ENCODE data around the gene STAC3. TPM values are rescaled to one million over a fixed set of nuclear protein-coding genes. Genes with fewer than 3 reads are reported as not detected.

STAC3 gene
- total and polyA plus RNA-seq, 10 of the 15 experiments (the other 5 are each of a cell fraction or from before 2014, with no cell fraction given): 0.49 to 9.9 (median 3.8) TPM

DNA sequence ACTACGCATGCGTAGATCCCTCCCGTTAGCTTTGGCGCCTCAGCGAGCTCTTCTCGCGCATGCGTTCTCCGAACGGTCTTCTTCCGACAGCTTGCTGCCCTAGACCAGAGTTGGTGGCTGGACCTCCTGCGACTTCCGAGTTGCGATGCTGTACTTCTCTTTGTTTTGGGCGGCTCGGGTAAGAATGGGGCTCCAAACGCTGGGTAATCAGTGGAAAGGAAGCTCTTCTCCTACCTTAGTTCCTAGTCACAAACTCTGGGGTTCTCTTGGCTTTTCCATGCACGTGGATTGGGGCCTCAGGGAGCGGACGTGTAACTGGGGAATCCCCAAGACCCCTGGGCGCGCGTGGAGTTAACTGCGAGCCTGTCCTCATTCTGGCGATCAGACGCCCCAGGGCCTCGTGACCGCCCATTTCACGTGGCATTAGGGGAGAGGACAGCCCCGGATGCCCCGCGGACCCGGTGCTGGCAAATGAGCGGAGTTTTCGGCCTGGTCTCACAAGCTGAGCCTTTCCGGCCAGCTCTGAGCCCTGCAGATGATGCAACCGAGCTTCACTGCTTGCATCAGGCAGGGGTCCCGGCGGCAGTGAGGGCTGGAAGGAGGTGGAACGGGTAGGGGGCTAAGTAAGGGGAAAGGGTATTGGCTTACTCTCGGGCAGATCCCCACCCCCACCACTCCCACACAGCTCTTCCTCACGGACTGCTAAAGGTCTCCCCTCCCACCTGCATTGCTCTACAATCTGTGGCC is 21.2 kb downstream of the STAC3 start, which contains the start of gene SHMT2 (continued):
- TF ChIP-seq EED (IDR thresholded peaks at IDR 0.05; ENCODE audit: low read depth): 0 out of 2 replicates have a peak, but pooled peaks have one; percentile 29
- peak; percentile 86 for TF ChIP-seq IKZF1 (conservative IDR thresholded peaks at IDR 0.05)
- peak in 1 of 2 experiments; percentile 47; a peak in 1 of 3 replicates for TF ChIP-seq EGR1 (IDR thresholded peaks at IDR 0.05; ENCODE audit: borderline replicate concordance in 1 of 2, low read depth in 2 of 2, low read length in 2 of 2)
- TF ChIP-seq MEF2A (IDR thresholded peaks at IDR 0.05; ENCODE audit: insufficient read depth, low read depth, low read length): no peak
- TF ChIP-seq NRF1 (conservative IDR thresholded peaks at IDR 0.05; ENCODE audit: low read depth, low read length): peak; percentile 95
- TF ChIP-seq HDGF (IDR thresholded peaks at IDR 0.05): peak; percentile 53; the same call in 1 of the 2 replicates
- TF ChIP-seq HCFC1 (IDR thresholded peaks at IDR 0.05; ENCODE audit: low read length): peak; percentile 88
- TF ChIP-seq YBX1 (IDR thresholded peaks at IDR 0.05): no peak
- TF ChIP-seq NFXL1 (IDR thresholded peaks at IDR 0.05; ENCODE audit: borderline replicate concordance): no peak
- peak; percentile 19; the same call in 1 of the 2 replicates for TF ChIP-seq NFYB (IDR thresholded peaks at IDR 0.05; ENCODE audit: insufficient read depth, low read depth, low read length)
- TF ChIP-seq CHD2 (IDR thresholded peaks at IDR 0.05; ENCODE audit: borderline replicate concordance, low read depth, low read length): peak; percentile 21; the same call in 1 of the 2 replicates
- TF ChIP-seq IKZF2 (IDR thresholded peaks at IDR 0.05): no peak
- TF ChIP-seq ESRRA (IDR thresholded peaks at IDR 0.05; ENCODE audit: low read length): no peak
- 0 out of 2 replicates have a peak, but pooled peaks have one; percentile 72 for TF ChIP-seq CHD1 (IDR thresholded peaks at IDR 0.05; ENCODE audit: low read depth, low read length)
- TF ChIP-seq, protein P1, sequence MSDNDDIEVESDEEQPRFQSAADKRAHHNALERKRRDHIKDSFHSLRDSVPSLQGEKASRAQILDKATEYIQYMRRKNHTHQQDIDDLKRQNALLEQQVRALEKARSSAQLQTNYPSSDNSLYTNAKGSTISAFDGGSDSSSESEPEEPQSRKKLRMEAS (IDR thresholded peaks at IDR 0.05; ENCODE audit: low read depth, low read length): no peak; the same call in 1 of the 2 replicates
- TF ChIP-seq RAD51 (IDR thresholded peaks at IDR 0.05): peak; percentile 87
- TF ChIP-seq, protein P2, sequence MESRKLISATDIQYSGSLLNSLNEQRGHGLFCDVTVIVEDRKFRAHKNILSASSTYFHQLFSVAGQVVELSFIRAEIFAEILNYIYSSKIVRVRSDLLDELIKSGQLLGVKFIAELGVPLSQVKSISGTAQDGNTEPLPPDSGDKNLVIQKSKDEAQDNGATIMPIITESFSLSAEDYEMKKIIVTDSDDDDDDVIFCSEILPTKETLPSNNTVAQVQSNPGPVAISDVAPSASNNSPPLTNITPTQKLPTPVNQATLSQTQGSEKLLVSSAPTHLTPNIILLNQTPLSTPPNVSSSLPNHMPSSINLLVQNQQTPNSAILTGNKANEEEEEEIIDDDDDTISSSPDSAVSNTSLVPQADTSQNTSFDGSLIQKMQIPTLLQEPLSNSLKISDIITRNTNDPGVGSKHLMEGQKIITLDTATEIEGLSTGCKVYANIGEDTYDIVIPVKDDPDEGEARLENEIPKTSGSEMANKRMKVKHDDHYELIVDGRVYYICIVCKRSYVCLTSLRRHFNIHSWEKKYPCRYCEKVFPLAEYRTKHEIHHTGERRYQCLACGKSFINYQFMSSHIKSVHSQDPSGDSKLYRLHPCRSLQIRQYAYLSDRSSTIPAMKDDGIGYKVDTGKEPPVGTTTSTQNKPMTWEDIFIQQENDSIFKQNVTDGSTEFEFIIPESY (IDR thresholded peaks at IDR 0.05): no peak
- TF ChIP-seq, protein P3, sequence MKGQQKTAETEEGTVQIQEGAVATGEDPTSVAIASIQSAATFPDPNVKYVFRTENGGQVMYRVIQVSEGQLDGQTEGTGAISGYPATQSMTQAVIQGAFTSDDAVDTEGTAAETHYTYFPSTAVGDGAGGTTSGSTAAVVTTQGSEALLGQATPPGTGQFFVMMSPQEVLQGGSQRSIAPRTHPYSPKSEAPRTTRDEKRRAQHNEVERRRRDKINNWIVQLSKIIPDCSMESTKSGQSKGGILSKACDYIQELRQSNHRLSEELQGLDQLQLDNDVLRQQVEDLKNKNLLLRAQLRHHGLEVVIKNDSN (IDR thresholded peaks at IDR 0.05; ENCODE audit: borderline replicate concordance, extremely low read length, insufficient read depth, low read depth, low read length): peak; percentile 51
- TF ChIP-seq LARP7 (IDR thresholded peaks at IDR 0.05): peak; percentile 66; the same call in 1 of the 2 replicates
- no peak for TF ChIP-seq ZSCAN29 (IDR thresholded peaks at IDR 0.05)
- TF ChIP-seq SMARCA5 (IDR thresholded peaks at IDR 0.05): peak; percentile 55; the same call in 1 of the 2 replicates
- peak; percentile 82 for TF ChIP-seq POLR2A (IDR thresholded peaks at IDR 0.05; ENCODE audit: low read depth, low read length)
- peak; percentile 4; the same call in 1 of the 3 replicates for TF ChIP-seq POU2F2 (IDR thresholded peaks at IDR 0.05; ENCODE audit: borderline replicate concordance, low read depth, low read length)
- TF ChIP-seq, protein P4, sequence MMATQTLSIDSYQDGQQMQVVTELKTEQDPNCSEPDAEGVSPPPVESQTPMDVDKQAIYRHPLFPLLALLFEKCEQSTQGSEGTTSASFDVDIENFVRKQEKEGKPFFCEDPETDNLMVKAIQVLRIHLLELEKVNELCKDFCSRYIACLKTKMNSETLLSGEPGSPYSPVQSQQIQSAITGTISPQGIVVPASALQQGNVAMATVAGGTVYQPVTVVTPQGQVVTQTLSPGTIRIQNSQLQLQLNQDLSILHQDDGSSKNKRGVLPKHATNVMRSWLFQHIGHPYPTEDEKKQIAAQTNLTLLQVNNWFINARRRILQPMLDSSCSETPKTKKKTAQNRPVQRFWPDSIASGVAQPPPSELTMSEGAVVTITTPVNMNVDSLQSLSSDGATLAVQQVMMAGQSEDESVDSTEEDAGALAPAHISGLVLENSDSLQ (IDR thresholded peaks at IDR 0.05): peak; percentile 17; the same call in 1 of the 2 replicates
- TF ChIP-seq, protein P5, sequence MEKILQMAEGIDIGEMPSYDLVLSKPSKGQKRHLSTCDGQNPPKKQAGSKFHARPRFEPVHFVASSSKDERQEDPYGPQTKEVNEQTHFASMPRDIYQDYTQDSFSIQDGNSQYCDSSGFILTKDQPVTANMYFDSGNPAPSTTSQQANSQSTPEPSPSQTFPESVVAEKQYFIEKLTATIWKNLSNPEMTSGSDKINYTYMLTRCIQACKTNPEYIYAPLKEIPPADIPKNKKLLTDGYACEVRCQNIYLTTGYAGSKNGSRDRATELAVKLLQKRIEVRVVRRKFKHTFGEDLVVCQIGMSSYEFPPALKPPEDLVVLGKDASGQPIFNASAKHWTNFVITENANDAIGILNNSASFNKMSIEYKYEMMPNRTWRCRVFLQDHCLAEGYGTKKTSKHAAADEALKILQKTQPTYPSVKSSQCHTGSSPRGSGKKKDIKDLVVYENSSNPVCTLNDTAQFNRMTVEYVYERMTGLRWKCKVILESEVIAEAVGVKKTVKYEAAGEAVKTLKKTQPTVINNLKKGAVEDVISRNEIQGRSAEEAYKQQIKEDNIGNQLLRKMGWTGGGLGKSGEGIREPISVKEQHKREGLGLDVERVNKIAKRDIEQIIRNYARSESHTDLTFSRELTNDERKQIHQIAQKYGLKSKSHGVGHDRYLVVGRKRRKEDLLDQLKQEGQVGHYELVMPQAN (conservative IDR thresholded peaks at IDR 0.05): peak; percentile 85

Data from GM12878 (cell line).